Measurements from ENCODE around the gene ATP8B3.

GRCh38 chr19:1819341-1820255 lies 7.5 kb upstream of the ATP8B3 start:
- TF ChIP-seq POLR2A (IDR thresholded peaks at IDR 0.05) = no peak
- no peak for TF ChIP-seq CTCF (IDR thresholded peaks at IDR 0.05)

All from heart left ventricle (tissue), 13 donors.